ENCODE results near the gene ELAPOR2.

- no peak for TF ChIP-seq POLR2A (IDR thresholded peaks at IDR 0.05)
- TF ChIP-seq CTCF (IDR thresholded peaks at IDR 0.05) = no peak
Measured at GRCh38 chr7:87106974-87107612, 47.6 kb upstream of the ELAPOR2 start.
